SK-N-SH treated with all-trans-retinoic acid at 6 μM for 48 hours (cell line): ENCODE results near the gene GOLGA1.

Experiments
- ATAC-seq: fragments of 200-7000 bp; cut with Tn5 transposase; 3 replicates; pipeline ENCODE4 v1.9.1; 2020; ENCODE audit warnings: mild to moderate bottlenecking, moderate library complexity
- ARNTL ChIP-seq: fragments of 450-650 bp; formaldehyde crosslinking; IDR thresholded peaks from 2 replicates; pipeline ENCODE4 v1.5.0; 2020; ENCODE audit warnings: low read depth, mild to moderate bottlenecking, moderate library complexity, borderline replicate concordance
- BACH2 ChIP-seq: fragments of 250-450 bp; sonication (Bioruptor Pico); IDR thresholded peaks from 2 replicates; pipeline ENCODE4 v1.9.0; 2021; ENCODE audit warnings: mild to moderate bottlenecking, borderline replicate concordance
- CSDC2 ChIP-seq: fragments of 250-450 bp; sonication (Bioruptor Pico); IDR thresholded peaks from 2 replicates; pipeline ENCODE4 v1.5.0; 2020; ENCODE audit warnings: mild to moderate bottlenecking, moderate library complexity
- ESRRG ChIP-seq: fragments of 250-450 bp; sonication (Bioruptor Pico); IDR thresholded peaks from 2 replicates; pipeline ENCODE4 v1.6.1; 2021; ENCODE audit warnings: mild to moderate bottlenecking
- ISL1 ChIP-seq: fragments of 250-450 bp; sonication (Bioruptor Pico); IDR thresholded peaks from 2 replicates; pipeline ENCODE4 v2.1.2; 2022; ENCODE audit warnings: mild to moderate bottlenecking, moderate library complexity
- PPARA ChIP-seq: fragments of 250-450 bp; sonication (Bioruptor Pico); IDR thresholded peaks from 2 replicates; pipeline ENCODE4 v1.5.0; 2020; ENCODE audit warnings: mild to moderate bottlenecking, borderline replicate concordance
- RARB ChIP-seq: fragments of 250-450 bp; sonication (Bioruptor Pico); IDR thresholded peaks from 2 replicates; pipeline ENCODE4 v1.8.0; 2021; ENCODE audit warnings: mild to moderate bottlenecking, moderate library complexity
- SNAI2 ChIP-seq: fragments of 250-450 bp; sonication (Bioruptor Pico); IDR thresholded peaks from 2 replicates; pipeline ENCODE4 v1.5.0; 2020; ENCODE audit warnings: mild to moderate bottlenecking, moderate library complexity
- TCF4 ChIP-seq: fragments of 250-450 bp; sonication (Bioruptor Pico); IDR thresholded peaks from 2 replicates; pipeline ENCODE4 v1.8.0; 2021; ENCODE audit warnings: mild to moderate bottlenecking, moderate library complexity, borderline replicate concordance
- TOX ChIP-seq: fragments of 250-450 bp; sonication (Bioruptor Pico); IDR thresholded peaks from 2 replicates; pipeline ENCODE4 v1.8.0; 2021; ENCODE audit warnings: mild to moderate bottlenecking, moderate library complexity, borderline replicate concordance
- ZC3H10 ChIP-seq: fragments of 250-450 bp; sonication (Bioruptor Pico); IDR thresholded peaks from 2 replicates; pipeline ENCODE4 v1.5.1; 2021; ENCODE audit warnings: mild to moderate bottlenecking, moderate library complexity
- ZFP3 ChIP-seq: fragments of 250-450 bp; sonication (Bioruptor Pico); IDR thresholded peaks from 2 replicates; pipeline ENCODE4 v1.5.0; 2020; ENCODE audit warnings: mild to moderate bottlenecking, moderate library complexity
- ZFP30 ChIP-seq: fragments of 450-650 bp; formaldehyde crosslinking; IDR thresholded peaks from 2 replicates; pipeline ENCODE4 v1.5.0; 2022; ENCODE audit warnings: mild to moderate bottlenecking, moderate library complexity
- ZNF70 ChIP-seq: fragments of 450-650 bp; formaldehyde crosslinking; IDR thresholded peaks from 2 replicates; pipeline ENCODE4 v1.5.0; 2020; ENCODE audit warnings: mild to moderate bottlenecking, moderate library complexity
- ZNF8 ChIP-seq: fragments of 450-650 bp; formaldehyde crosslinking; IDR thresholded peaks from 2 replicates; pipeline ENCODE4 v1.5.0; 2020; ENCODE audit warnings: mild to moderate bottlenecking, moderate library complexity
- TF ChIP-seq, protein P1 (sequence below): fragments of 250-450 bp; sonication (Bioruptor Pico); IDR thresholded peaks from 2 replicates; pipeline ENCODE4 v1.8.0; 2020; ENCODE audit warnings: mild to moderate bottlenecking, moderate library complexity, borderline replicate concordance
- TF ChIP-seq, protein P2 (sequence below): fragments of 250-450 bp; sonication (Bioruptor Pico); IDR thresholded peaks from 2 replicates; pipeline ENCODE4 v1.5.1; 2021; ENCODE audit warnings: mild to moderate bottlenecking, moderate library complexity
- TF ChIP-seq, protein P3 (sequence below): fragments of 250-450 bp; sonication (Bioruptor Pico); IDR thresholded peaks from 2 replicates; pipeline ENCODE4 v1.5.0; 2020; ENCODE audit warnings: mild to moderate bottlenecking, moderate library complexity
- TF ChIP-seq, protein P4 (sequence below): fragments of 250-450 bp; sonication (Bioruptor Pico); IDR thresholded peaks from 2 replicates; pipeline ENCODE4 v1.5.1; 2020; ENCODE audit warnings: low read depth, mild to moderate bottlenecking, moderate library complexity

GOLGA1 gene

DNA sequence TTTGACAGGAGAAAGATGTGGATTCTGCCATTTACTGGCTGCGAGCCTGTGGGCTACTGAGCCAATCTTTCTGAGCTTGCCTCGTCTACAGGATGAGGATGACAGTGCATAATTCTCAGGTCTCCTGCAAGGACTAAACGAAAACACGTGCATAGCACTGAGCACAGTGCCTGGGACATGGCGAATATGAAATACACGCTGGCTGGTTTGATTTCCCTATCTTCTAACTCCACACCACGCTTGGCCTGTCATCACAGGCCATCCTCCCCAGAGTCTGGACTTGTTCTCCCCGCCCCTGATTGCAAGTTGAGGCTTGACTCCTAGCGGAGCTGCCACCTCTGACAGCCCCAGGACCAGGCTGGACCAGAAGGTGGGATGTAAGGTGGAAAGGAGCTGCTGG, 41.0 kb downstream of the GOLGA1 start:
- TF ChIP-seq TCF4, result no peak

DNA sequence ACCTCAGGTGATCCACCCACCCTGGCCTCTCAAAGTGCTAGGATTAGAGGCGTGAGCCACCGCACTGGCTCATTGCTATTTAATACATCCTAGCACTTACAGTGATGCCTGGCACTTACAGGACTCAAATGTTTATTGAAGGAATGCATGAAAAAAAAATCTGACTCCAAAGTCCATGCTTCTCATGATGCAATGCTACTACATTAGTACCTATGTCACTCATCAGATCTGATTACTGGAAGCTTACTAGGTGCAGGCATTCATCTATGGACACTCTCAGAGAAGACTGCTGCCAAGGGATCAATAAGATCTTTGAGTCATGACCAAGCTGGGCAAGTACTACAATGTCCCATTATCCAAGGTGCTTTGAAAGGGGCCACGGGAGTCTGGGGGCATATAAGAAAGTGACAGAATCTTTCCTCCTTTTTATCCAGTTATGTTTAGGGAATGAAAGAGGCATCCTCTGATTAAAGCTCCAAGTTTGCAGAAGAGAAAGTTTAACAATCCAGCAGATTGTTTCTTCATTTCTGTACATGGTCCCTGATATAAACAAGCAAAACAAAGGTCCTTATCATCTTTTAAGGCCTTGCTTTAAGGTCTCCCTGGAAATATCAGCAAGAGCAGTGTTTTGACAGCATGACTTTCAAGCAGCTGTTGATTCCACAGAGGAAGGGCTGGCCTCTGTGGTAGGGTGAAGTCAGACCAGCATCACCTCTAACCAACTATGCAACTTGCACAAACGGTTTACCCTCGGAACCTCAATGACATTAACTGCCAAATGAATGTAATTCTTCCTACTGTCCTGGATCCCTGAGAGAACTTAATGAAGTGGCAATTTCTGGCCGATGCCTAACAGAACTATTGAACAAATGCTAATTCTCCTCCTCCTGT, 43.1 kb downstream of the GOLGA1 start:
- ATAC-seq, result no peak
- no peak for TF ChIP-seq ZNF70 (CRISPR knock-in tag)
- no peak for TF ChIP-seq ZNF8 (CRISPR knock-in tag)

More for the DNA sequence above, 41.0 kb downstream of the GOLGA1 start:
- ATAC-seq, result no peak

DNA sequence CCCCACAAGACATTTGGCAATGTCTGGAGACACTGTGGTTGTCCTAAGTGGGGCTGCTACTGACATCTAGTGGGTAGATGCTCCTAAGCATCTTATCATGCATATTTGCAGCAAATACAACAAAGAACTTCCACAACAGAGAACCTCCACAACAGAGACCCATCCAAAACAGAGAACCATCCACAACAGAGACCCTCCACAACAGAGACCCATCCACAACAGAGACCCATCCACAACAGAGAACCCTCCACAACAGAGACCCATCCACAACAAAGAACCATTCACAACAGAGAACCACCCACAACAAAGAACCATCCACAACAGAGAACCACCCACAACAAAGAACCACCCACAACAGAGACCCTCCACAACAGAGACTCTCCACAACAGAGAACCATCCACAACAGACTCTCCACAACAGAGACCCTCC, 46.1 kb downstream of the GOLGA1 start:
- ATAC-seq, result peak; percentile 83
- TF ChIP-seq, protein P1, sequence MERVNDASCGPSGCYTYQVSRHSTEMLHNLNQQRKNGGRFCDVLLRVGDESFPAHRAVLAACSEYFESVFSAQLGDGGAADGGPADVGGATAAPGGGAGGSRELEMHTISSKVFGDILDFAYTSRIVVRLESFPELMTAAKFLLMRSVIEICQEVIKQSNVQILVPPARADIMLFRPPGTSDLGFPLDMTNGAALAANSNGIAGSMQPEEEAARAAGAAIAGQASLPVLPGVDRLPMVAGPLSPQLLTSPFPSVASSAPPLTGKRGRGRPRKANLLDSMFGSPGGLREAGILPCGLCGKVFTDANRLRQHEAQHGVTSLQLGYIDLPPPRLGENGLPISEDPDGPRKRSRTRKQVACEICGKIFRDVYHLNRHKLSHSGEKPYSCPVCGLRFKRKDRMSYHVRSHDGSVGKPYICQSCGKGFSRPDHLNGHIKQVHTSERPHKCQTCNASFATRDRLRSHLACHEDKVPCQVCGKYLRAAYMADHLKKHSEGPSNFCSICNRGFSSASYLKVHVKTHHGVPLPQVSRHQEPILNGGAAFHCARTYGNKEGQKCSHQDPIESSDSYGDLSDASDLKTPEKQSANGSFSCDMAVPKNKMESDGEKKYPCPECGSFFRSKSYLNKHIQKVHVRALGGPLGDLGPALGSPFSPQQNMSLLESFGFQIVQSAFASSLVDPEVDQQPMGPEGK, result no peak
- TF ChIP-seq TOX (no peak), TCF4 (no peak), ZFP30 (no peak)

DNA sequence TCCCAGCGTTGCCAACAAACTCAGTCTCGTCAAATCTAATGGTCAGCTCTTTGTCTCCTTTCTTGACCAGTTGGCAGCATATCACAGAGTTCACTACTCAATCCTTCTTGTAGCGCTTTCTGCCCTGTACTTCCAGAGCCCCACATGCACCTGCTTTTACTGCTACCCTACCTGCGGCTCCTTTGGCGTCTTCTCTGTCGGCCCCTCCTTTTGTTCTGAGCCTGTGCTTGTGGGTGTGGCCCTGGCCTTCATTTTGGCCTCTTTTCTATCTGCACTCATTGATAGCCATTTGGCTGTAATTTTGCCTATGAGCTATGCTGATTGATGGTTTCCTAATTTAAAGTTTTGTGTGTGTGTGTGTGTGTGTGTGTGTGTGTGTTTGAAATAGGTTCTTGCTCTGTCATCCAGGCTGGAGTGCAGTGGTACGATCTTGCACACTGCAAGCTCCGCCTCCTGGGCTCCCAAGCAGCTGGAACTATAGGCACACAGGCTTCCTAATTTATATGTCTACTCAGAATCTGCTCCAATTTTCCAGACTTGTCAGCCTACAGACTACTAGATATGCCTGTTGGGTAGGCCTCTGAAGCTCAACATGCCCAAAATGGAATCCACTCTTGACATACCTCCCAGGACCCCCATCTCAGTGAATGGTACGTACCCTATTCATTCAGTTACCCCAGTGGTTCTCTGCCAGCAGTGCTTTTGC, 46.7 kb downstream of the GOLGA1 start:
- ATAC-seq, result no peak; the same call in 2 of the 3 replicates
- TF ChIP-seq, protein P2, sequence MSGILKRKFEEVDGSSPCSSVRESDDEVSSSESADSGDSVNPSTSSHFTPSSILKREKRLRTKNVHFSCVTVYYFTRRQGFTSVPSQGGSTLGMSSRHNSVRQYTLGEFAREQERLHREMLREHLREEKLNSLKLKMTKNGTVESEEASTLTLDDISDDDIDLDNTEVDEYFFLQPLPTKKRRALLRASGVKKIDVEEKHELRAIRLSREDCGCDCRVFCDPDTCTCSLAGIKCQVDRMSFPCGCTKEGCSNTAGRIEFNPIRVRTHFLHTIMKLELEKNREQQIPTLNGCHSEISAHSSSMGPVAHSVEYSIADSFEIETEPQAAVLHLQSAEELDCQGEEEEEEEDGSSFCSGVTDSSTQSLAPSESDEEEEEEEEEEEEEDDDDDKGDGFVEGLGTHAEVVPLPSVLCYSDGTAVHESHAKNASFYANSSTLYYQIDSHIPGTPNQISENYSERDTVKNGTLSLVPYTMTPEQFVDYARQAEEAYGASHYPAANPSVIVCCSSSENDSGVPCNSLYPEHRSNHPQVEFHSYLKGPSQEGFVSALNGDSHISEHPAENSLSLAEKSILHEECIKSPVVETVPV (CRISPR knock-in tag), result no peak
- TF ChIP-seq BACH2, result no peak

DNA sequence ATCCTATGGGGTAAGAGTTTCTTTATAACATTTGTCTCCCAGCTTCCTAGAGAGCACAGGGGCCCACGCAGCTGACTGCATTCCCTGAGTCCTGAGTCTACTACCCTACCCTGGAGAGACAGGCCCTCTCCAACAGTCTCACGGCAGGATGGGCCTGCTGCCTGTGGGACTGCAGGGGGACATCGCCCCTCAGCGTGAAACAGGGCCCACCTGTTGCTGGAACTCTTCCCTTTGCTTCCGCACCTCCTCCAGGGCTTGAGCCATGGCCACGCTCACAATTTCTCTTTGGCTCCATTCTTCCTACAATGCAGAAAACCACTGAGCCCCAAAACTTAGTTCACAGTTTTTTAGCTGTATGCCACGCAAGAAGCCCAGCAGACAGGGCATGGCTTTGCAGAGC, 50.7 kb downstream of the GOLGA1 start:
- TF ChIP-seq, protein P3, sequence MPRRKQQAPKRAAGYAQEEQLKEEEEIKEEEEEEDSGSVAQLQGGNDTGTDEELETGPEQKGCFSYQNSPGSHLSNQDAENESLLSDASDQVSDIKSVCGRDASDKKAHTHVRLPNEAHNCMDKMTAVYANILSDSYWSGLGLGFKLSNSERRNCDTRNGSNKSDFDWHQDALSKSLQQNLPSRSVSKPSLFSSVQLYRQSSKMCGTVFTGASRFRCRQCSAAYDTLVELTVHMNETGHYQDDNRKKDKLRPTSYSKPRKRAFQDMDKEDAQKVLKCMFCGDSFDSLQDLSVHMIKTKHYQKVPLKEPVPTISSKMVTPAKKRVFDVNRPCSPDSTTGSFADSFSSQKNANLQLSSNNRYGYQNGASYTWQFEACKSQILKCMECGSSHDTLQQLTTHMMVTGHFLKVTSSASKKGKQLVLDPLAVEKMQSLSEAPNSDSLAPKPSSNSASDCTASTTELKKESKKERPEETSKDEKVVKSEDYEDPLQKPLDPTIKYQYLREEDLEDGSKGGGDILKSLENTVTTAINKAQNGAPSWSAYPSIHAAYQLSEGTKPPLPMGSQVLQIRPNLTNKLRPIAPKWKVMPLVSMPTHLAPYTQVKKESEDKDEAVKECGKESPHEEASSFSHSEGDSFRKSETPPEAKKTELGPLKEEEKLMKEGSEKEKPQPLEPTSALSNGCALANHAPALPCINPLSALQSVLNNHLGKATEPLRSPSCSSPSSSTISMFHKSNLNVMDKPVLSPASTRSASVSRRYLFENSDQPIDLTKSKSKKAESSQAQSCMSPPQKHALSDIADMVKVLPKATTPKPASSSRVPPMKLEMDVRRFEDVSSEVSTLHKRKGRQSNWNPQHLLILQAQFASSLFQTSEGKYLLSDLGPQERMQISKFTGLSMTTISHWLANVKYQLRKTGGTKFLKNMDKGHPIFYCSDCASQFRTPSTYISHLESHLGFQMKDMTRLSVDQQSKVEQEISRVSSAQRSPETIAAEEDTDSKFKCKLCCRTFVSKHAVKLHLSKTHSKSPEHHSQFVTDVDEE (CRISPR knock-in tag), result no peak
- TF ChIP-seq ZFP3 (CRISPR knock-in tag), result no peak
- TF ChIP-seq TOX, result no peak
- TF ChIP-seq, protein P4, sequence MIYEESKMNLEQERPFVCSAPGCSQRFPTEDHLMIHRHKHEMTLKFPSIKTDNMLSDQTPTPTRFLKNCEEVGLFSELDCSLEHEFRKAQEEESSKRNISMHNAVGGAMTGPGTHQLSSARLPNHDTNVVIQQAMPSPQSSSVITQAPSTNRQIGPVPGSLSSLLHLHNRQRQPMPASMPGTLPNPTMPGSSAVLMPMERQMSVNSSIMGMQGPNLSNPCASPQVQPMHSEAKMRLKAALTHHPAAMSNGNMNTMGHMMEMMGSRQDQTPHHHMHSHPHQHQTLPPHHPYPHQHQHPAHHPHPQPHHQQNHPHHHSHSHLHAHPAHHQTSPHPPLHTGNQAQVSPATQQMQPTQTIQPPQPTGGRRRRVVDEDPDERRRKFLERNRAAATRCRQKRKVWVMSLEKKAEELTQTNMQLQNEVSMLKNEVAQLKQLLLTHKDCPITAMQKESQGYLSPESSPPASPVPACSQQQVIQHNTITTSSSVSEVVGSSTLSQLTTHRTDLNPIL (CRISPR knock-in tag), result no peak
- no peak for TF ChIP-seq ISL1
- TF ChIP-seq ESRRG, result no peak
- TF ChIP-seq, protein P2 (CRISPR knock-in tag), result no peak
- no peak for TF ChIP-seq ZFP30
- TF ChIP-seq PPARA, result no peak
- no peak for TF ChIP-seq ZNF70 (CRISPR knock-in tag)
- no peak for TF ChIP-seq SNAI2 (CRISPR knock-in tag)
- no peak for TF ChIP-seq ZNF8 (CRISPR knock-in tag)
- no peak for TF ChIP-seq ARNTL (CRISPR knock-in tag)
- TF ChIP-seq BACH2, result no peak
- no peak for TF ChIP-seq RARB (CRISPR knock-in tag)
- no peak for TF ChIP-seq ZC3H10
- no peak for TF ChIP-seq CSDC2 (CRISPR knock-in tag)
- no peak for ATAC-seq
